Neural cell (in vitro differentiated cells): Measurements from ENCODE around the gene ARL17B.
"Not testable (repeated sequence)": the region's sequence is repeated elsewhere in the genome, so short reads cannot be mapped to it uniquely, and the experiment has no call there.

Experiments used
- CTCF ChIP-seq: fragments of 450-650 bp; IDR thresholded peaks from 2 replicates; pipeline ENCODE4 v1.5.1; 2014; ENCODE audit warnings: antibody characterized with exemption, mild to moderate bottlenecking, moderate library complexity; ENCODE audit not compliant: poor library complexity, severe bottlenecking
- EP300 ChIP-seq: fragments of 450-650 bp; conservative IDR thresholded peaks from 2 replicates; pipeline ENCODE4 v1.6.1; 2014; ENCODE audit warnings: antibody characterized with exemption, mild to moderate bottlenecking, moderate library complexity; ENCODE audit not compliant: poor library complexity, severe bottlenecking
- EZH2 ChIP-seq: fragments of 200-600, 300-800 bp; shearing (Covaris generic), sonication (generic); IDR thresholded peaks from 2 replicates; pipeline ENCODE4 v1.6.1; 2014; ENCODE audit warnings: antibody characterized with exemption, low read length, borderline replicate concordance, mild to moderate bottlenecking; ENCODE audit not compliant: insufficient read depth, poor library complexity, severe bottlenecking
- POLR2AphosphoS5 ChIP-seq: IDR thresholded peaks from 2 replicates; pipeline ENCODE4 v1.6.1; 2012
- RAD21 ChIP-seq: fragments of 450-650 bp; conservative IDR thresholded peaks from 2 replicates; pipeline ENCODE4 v1.6.1; 2014; ENCODE audit warnings: antibody characterized with exemption, mild to moderate bottlenecking, moderate library complexity
- REST ChIP-seq: IDR thresholded peaks from 2 replicates; pipeline ENCODE4 v1.6.1; 2012; ENCODE audit warnings: borderline replicate concordance
- SMC3 ChIP-seq: fragments of 450-650 bp; conservative IDR thresholded peaks from 2 replicates; pipeline ENCODE4 v1.6.1; 2014; ENCODE audit warnings: antibody characterized with exemption, mild to moderate bottlenecking, moderate library complexity; ENCODE audit not compliant: poor library complexity
- TAF1 ChIP-seq: IDR thresholded peaks from 2 replicates; pipeline ENCODE4 v1.6.1; 2012; ENCODE audit warnings: low read depth

GRCh38 chr17:46291618-46292017 lies 69.9 kb downstream of the ARL17B start:
- not testable (repeated sequence) for TF ChIP-seq CTCF, REST, EP300, RAD21, EZH2, POLR2AphosphoS5, TAF1, SMC3
